Measurements from ENCODE around the gene MMP7. TPM values are rescaled to one million over a fixed set of nuclear protein-coding genes. Genes with fewer than 3 reads are reported as not detected.

MMP7 gene
- total and polyA plus RNA-seq, 2 experiments from 2014 or later = not detected

DNA sequence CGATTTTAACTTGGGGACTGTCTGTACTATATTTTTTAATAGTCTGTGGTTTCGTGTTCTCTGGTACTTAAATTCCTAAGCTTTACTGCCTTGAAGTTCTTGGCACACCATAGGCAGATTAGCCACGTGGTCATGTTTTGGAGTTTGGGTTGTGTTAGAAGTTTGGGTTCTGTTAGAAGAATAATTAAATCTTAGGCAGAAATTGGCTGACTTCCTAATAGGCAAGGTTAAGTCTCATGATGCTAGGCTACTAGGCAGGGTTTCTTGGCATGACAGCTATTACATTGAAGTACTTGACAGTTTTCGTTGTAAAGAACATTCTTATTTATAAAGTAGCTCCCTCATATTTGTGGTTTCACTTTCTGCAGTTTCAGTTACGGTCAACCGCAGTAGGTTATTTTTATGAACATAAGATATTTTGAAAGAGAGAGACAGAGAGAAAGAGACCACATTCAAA lies 30.0 kb upstream of the MMP7 start:
- H3K36me3 ChIP-seq (ENCODE audit: insufficient read depth) = no peaks in the 10 kb centered on the region
- H3K4me1 ChIP-seq (ENCODE audit: insufficient read depth) = peaks cover 13% of the 10 kb centered on the region
- no peaks in the 10 kb centered on the region for H3K27me3 ChIP-seq (ENCODE audit: insufficient read depth)
- no peak overlapping the region for H2AFZ ChIP-seq
- H3K79me2 ChIP-seq (replicated peaks; ENCODE audit: insufficient read depth) = no peaks in the 10 kb centered on the region
- Mint-ChIP-seq H3K36me3 (ENCODE audit: low read depth) (peaks cover 13% of the 10 kb centered on the region; the same call in 2 of the 3 replicates), H3K4me3 (no peak overlapping the region), H3K27ac (no peak overlapping the region), H3K4me1 (peaks cover 24% of the 10 kb centered on the region), H3K9me3 (peaks cover 11% of the 10 kb centered on the region; the same call in 2 of the 3 replicates), H3K27me3 (ENCODE audit: insufficient read depth, low read depth, poor library complexity) (peaks cover 5% of the 10 kb centered on the region)
- ATAC-seq (no peak), DNase-seq (ENCODE audit: low spot score) (no peak)
- no peaks in the 10 kb centered on the region for H3F3A ChIP-seq (replicated peaks; ENCODE audit: low read depth)
- 0 out of 2 replicates have a peak overlapping the region, but pooled peaks have one; percentile 12 for H3K4me2 ChIP-seq
- no peaks in the 10 kb centered on the region for H3K9me2 ChIP-seq (ENCODE audit: insufficient read depth)
- H3K4me3 ChIP-seq = no peak overlapping the region
- no peaks in the 10 kb centered on the region for H4K20me1 ChIP-seq (replicated peaks; ENCODE audit: insufficient read depth)
- TF ChIP-seq STAT1 (IDR thresholded peaks at IDR 0.05; ENCODE audit: unreplicated experiment) (no peak), CREB1 (CRISPR knock-in tag; IDR thresholded peaks at IDR 0.05; ENCODE audit: low read depth) (no peak), CTCF (conservative IDR thresholded peaks at IDR 0.05; ENCODE audit: low read depth in 2 of 2) (no peak), ZNF114 (CRISPR knock-in tag; IDR thresholded peaks at IDR 0.05) (no peak), NANOG (IDR thresholded peaks at IDR 0.05; ENCODE audit: borderline replicate concordance) (no peak), EZH2phosphoT487 (IDR thresholded peaks at IDR 0.05; ENCODE audit: unreplicated experiment) (no peak), POLR2AphosphoS5 (IDR thresholded peaks at IDR 0.05; ENCODE audit: low read depth) (no peak), JUNB (IDR thresholded peaks at IDR 0.05; ENCODE audit: unreplicated experiment) (no peak), EZH2 (IDR thresholded peaks at IDR 0.05; ENCODE audit: low read depth, unreplicated experiment) (no peak)
- TF ChIP-seq, protein P1, sequence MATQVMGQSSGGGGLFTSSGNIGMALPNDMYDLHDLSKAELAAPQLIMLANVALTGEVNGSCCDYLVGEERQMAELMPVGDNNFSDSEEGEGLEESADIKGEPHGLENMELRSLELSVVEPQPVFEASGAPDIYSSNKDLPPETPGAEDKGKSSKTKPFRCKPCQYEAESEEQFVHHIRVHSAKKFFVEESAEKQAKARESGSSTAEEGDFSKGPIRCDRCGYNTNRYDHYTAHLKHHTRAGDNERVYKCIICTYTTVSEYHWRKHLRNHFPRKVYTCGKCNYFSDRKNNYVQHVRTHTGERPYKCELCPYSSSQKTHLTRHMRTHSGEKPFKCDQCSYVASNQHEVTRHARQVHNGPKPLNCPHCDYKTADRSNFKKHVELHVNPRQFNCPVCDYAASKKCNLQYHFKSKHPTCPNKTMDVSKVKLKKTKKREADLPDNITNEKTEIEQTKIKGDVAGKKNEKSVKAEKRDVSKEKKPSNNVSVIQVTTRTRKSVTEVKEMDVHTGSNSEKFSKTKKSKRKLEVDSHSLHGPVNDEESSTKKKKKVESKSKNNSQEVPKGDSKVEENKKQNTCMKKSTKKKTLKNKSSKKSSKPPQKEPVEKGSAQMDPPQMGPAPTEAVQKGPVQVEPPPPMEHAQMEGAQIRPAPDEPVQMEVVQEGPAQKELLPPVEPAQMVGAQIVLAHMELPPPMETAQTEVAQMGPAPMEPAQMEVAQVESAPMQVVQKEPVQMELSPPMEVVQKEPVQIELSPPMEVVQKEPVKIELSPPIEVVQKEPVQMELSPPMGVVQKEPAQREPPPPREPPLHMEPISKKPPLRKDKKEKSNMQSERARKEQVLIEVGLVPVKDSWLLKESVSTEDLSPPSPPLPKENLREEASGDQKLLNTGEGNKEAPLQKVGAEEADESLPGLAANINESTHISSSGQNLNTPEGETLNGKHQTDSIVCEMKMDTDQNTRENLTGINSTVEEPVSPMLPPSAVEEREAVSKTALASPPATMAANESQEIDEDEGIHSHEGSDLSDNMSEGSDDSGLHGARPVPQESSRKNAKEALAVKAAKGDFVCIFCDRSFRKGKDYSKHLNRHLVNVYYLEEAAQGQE (IDR thresholded peaks at IDR 0.05; ENCODE audit: unreplicated experiment) = no peak
- TF ChIP-seq, protein P2, sequence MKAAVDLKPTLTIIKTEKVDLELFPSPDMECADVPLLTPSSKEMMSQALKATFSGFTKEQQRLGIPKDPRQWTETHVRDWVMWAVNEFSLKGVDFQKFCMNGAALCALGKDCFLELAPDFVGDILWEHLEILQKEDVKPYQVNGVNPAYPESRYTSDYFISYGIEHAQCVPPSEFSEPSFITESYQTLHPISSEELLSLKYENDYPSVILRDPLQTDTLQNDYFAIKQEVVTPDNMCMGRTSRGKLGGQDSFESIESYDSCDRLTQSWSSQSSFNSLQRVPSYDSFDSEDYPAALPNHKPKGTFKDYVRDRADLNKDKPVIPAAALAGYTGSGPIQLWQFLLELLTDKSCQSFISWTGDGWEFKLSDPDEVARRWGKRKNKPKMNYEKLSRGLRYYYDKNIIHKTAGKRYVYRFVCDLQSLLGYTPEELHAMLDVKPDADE (IDR thresholded peaks at IDR 0.05) = no peak
- TF ChIP-seq, protein P3, sequence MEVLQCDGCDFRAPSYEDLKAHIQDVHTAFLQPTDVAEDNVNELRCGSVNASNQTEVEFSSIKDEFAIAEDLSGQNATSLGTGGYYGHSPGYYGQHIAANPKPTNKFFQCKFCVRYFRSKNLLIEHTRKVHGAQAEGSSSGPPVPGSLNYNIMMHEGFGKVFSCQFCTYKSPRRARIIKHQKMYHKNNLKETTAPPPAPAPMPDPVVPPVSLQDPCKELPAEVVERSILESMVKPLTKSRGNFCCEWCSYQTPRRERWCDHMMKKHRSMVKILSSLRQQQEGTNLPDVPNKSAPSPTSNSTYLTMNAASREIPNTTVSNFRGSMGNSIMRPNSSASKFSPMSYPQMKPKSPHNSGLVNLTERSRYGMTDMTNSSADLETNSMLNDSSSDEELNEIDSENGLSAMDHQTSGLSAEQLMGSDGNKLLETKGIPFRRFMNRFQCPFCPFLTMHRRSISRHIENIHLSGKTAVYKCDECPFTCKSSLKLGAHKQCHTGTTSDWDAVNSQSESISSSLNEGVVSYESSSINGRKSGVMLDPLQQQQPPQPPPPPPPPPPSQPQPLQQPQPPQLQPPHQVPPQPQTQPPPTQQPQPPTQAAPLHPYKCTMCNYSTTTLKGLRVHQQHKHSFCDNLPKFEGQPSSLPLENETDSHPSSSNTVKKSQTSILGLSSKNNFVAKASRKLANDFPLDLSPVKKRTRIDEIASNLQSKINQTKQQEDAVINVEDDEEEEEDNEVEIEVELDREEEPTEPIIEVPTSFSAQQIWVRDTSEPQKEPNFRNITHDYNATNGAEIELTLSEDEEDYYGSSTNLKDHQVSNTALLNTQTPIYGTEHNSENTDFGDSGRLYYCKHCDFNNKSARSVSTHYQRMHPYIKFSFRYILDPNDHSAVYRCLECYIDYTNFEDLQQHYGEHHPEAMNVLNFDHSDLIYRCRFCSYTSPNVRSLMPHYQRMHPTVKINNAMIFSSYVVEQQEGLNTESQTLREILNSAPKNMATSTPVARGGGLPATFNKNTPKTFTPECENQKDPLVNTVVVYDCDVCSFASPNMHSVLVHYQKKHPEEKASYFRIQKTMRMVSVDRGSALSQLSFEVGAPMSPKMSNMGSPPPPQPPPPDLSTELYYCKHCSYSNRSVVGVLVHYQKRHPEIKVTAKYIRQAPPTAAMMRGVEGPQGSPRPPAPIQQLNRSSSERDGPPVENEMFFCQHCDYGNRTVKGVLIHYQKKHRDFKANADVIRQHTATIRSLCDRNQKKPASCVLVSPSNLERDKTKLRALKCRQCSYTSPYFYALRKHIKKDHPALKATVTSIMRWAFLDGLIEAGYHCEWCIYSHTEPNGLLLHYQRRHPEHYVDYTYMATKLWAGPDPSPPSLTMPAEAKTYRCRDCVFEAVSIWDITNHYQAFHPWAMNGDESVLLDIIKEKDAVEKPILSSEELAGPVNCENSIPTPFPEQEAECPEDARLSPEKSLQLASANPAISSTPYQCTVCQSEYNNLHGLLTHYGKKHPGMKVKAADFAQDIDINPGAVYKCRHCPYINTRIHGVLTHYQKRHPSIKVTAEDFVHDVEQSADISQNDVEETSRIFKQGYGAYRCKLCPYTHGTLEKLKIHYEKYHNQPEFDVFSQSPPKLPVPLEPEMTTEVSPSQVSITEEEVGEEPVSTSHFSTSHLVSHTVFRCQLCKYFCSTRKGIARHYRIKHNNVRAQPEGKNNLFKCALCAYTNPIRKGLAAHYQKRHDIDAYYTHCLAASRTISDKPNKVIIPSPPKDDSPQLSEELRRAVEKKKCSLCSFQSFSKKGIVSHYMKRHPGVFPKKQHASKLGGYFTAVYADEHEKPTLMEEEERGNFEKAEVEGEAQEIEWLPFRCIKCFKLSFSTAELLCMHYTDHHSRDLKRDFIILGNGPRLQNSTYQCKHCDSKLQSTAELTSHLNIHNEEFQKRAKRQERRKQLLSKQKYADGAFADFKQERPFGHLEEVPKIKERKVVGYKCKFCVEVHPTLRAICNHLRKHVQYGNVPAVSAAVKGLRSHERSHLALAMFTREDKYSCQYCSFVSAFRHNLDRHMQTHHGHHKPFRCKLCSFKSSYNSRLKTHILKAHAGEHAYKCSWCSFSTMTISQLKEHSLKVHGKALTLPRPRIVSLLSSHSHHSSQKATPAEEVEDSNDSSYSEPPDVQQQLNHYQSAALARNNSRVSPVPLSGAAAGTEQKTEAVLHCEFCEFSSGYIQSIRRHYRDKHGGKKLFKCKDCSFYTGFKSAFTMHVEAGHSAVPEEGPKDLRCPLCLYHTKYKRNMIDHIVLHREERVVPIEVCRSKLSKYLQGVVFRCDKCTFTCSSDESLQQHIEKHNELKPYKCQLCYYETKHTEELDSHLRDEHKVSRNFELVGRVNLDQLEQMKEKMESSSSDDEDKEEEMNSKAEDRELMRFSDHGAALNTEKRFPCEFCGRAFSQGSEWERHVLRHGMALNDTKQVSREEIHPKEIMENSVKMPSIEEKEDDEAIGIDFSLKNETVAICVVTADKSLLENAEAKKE (CRISPR knock-in tag; IDR thresholded peaks at IDR 0.05) = no peak
- no peak overlapping the region for H3K27ac ChIP-seq (ENCODE audit: low read depth)

Data from GM23338 (cell line).